T-helper 2 cell (primary cell): ENCODE results near the gene BBS1.
"Not testable (repeated sequence)": the region's sequence is repeated elsewhere in the genome, so short reads cannot be mapped to it uniquely, and the experiment has no call there.

ENCODE experiments used
- DNase-seq, 5 experiments: peaks; one replicate each; pipeline versions ENCODE4 v3.0.0 to v3.0.0-alpha.2; 2012 to 2022

BBS1 gene

GRCh38 chr11:66529069-66529468 is 18.6 kb downstream of the BBS1 start:
- DNase-seq = no peak

- DNase-seq = no peak
Observed at GRCh38 chr11:66529655-66530054, 19.2 kb downstream of the BBS1 start.

GRCh38 chr11:66530927-66531709 is 20.7 kb downstream of the BBS1 start:
- no peak for DNase-seq

GRCh38 chr11:66531841-66532240 is 21.4 kb downstream of the BBS1 start:
- no peak for DNase-seq

- no peak for DNase-seq
Observed at GRCh38 chr11:66532784-66533183, 22.3 kb downstream of the BBS1 start.

DNA sequence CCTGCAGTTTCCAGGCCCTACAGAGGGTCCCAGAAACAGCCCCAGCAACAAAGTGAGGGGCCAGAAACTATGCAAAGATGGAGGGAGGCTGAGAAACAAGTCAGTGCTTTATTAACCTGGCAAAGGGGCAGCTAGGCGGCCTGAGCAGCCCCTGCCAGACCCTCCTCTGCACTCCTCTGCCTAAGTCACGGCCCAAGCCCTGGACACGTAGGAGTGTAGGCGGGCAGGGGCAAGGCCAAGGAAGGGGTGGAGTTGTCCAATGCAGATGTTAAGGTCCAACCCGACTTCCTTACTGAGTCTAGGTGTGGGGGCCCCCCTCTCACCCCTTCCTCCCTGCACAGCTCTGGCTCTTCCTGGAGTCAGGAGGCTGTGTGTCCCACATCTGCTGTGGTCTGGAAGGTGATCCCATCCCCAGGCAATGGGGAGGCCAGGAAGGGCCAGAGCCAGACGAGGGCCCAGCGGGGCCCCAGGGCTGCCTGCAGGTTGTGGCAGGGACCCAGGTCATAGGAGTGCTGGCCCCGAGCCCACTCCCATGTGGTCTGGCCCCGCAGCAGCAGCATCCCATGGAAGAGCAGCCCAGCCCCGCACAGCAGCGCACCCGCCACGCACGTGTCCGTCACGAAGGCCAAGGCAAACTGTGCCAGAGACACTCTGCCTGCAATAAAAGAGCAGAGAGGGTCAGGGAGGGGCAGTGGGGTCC is 28.9 kb downstream of the BBS1 start:
- DNase-seq = no peak

GRCh38 chr11:66539870-66540213 is 29.4 kb downstream of the BBS1 start:
- no peak for DNase-seq

DNA sequence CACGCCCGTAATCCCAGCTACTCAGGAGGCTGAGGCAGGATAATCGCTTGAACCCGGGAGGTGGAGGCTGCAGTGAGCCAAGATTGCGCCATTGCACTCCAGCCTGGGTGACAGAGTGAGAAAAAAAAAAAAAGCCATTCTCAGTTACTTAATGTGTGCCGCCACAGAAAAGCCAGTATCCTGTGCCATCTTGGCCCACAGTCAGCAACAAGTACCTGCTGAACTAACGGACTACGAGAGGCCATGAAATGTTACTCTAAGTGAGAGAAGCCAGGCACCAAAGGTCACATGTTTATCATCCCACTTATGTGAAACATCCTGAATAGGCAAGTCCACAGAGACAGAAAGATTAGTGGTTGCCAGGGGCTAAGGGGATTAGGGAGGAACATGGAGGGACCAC is 30.2 kb downstream of the BBS1 start:
- not testable (repeated sequence) for DNase-seq

GRCh38 chr11:66541892-66542291 is 31.5 kb downstream of the BBS1 start:
- DNase-seq = no peak

- DNase-seq = no peak
Observed at GRCh38 chr11:66542362-66542761, 31.9 kb downstream of the BBS1 start.

DNA sequence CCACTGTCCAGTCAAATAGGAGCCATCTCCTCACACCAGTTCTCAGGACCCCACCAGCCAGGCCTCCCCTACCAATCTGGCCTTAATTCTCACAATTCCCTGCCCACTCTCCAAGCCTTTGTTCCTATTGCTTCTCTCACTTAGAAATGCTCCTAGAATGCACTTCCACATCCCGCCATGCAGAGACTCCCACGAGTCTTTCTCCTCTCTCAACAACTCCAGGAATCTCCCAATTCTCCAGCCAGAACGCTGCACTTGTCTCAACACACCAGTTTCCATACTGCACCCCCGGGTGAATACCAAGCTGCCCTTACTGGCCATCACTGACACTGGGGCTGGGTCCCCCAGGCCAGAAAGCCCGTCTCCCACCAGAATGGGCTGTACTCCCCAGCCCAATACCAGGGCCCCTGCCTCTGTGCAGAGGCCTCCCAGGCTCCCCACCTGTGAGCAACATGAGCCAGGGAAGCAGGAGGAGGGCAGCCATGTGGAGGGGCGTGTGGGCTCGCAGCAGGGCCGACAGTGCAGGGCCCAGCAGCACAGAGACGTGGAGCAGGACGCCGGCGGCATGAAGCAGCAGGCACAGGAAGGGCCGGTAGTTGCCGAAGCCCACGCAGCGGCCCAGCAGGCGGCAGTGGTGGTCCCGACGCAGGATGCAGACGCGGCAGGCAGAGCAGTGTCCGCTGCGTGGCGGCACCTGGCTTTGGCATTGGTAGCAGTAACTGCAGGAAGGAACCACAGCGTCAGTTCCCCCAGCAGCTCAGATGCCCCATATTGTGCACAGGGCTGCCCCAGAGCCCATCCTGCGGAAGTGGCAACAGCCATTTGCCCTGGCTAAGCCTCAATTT is 33.0 kb downstream of the BBS1 start:
- DNase-seq = peak in 3 of 5 experiments; percentile 48 to 88 (median 77)

DNA sequence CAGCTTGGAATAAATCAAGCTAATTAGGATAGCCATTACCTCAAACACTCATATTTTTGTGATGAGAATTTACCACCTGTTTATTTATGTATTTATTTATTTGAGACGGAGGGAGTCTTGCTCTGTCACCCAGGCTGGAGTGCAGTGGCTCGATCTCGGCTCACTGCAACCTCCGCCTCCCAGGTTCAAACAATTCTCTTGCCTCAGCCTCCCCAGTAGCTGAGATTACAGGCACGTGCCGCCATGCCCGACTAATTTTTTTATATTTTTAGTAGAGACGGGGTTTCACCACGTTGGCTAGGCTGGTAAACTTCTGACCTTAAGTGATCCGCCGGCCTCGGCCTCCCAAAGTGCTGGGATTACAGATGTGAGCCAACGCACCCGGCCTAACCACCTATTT is 34.5 kb downstream of the BBS1 start:
- DNase-seq = not testable (repeated sequence)

DNA sequence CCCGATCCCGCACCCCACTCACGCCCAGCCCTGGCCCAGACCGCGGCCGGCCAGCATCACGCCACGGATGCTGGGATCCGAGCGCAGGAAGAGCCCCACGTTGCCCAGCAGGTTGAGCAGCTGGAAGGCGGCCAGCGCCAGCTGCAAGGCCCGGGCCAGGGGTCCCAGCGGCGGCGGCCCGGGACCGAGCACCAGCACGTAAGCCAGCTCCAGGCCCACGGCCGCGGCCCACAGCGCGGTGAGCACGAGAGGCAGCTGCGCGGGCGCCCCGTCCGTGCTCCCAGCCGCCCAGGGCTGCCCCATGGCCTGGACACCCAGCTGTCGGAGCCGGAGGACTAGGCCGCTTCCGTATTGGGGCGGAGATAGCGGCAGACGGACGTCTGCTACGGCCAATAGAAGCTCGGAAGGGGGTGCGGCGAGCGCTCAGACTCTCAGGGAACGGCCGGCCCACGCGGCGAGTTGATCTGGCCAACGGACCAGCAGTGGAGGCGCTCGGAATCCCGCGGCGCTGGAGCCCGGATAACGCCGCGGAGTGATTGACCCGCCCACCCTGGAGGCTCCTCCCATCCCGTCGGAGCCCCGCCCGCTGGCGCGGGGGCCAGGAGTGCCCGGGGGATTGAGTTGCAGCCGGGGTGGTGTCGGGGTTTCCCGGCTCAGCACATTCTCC is 35.4 kb downstream of the BBS1 start, which contains the start of gene ZDHHC24:
TSS of gene ZDHHC24 (minus strand) at position 348 of the 667 bp plus-strand sequence. CDS start at position 303, 45 bp downstream.
- peak; percentile 79 to 92 (median 79) for DNase-seq

GRCh38 chr11:66546368-66546965 is 36.0 kb downstream of the BBS1 start, which contains the start of gene ACTN3:
TSS of gene ACTN3 (plus strand) at chr11:66546903. CDS start at chr11:66546938, 35 bp downstream.
- DNase-seq = peak in 1 of 5 experiments; percentile 18

DNA sequence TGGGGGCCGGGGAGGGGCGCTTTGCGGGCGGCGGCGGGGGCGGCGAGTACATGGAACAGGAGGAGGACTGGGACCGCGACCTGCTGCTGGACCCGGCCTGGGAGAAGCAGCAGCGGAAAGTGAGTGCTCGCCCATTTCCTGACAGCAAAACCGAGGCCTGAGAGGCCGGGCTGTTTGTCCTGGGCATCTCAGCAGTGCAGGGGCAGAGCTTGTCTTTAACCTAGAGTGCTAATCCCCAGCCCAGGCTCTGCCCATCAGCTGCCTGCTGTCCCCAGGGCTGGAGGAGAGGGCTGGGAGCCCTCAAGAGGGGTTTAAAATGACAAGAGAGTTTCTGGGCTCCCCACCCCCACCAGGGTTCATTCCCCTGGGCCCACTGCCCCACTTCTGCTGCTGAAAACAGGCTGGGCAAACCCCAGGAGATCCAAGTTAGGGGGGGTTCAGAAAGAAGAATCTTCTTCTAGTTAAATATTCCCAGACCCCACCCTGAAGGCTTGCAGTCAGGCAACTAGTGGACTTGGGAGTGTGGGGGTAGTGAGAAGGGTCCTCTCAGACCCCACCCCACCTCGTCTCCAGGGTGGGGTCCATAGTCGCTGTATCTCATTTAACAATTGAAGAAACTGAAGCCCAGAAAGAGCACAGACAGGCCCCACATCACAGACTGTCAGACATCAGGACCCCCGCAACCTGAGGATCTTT is 36.7 kb downstream of the BBS1 start:
- no peak for DNase-seq

DNA sequence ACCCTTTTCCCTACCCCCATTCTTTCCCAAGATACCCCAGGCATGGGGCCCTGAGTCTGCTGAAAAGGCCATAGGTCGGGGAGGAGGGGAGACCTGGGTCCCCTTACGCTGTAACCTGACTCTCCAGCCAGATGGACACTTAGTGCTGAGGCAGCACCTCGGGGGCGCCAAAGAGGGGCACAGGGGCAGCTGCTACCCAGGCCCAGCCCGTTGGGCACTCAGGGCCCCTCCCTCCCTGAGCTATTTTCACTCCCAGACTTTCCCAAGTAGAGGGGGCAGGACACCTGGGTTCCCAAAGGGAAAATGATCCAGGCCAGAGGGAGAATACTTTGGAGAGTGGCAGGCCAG is 37.2 kb downstream of the BBS1 start:
- DNase-seq = no peak

DNA sequence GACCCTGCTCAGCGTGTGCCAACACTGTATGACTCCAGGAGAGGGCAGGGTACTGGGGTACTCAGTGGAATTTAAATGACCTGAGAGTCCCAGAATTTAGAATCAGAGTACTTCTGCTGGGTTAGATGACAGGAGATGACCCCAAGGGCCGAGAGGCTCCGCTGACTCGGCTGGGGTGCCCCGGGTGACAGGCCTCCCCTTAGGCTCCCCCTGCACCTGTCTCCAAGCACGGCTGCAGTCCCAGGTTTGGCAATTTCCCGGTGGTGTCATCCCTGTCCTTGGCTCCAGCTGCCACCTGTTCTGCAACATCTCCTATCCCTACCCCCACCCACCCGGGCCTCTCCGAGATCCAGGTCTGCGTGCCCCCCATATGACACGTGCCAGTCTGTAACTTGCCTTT is 37.6 kb downstream of the BBS1 start:
- no peak for DNase-seq

DNA sequence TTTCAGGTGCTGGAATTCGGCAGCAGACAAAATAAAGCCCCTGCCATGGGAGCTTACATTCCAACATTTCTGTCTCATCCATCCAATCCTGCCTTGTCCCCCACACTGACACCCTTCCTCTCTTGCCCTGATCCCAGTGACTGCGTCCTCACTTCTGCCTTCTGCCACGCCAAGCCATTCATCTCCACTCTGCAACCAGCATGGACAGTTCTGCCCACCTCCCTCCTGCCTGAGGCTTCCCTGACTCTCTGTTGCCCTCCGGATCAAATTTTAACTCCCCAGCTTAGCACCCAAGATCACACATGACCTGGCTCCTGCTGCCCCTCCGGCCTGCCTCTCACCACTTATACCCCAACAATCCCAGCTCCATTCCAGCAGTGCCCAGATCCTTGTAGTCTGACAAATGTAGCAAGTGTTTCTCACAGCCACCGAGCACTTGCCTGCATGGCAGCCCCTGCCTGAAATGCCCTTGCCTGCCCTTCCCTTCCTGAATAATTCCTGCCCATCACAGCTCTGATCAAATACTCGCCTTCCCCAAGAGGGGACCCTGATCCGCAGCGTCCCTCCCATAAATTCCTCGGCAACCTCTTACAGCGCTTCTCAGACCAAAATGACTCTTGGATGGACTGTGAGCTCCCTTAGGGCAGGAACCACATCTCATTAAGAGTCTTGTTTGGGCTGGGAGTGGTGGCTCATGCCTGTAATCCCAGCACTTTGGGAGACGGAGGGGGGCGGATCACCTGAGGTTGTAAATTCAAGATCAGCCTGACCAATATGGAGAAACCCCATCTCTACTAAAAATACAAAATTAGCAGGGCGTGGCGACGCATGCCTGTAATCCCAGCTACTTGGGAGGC is 38.6 kb downstream of the BBS1 start:
- DNase-seq = no peak

GRCh38 chr11:66549696-66550095 is 39.3 kb downstream of the BBS1 start:
- no peak for DNase-seq

DNA sequence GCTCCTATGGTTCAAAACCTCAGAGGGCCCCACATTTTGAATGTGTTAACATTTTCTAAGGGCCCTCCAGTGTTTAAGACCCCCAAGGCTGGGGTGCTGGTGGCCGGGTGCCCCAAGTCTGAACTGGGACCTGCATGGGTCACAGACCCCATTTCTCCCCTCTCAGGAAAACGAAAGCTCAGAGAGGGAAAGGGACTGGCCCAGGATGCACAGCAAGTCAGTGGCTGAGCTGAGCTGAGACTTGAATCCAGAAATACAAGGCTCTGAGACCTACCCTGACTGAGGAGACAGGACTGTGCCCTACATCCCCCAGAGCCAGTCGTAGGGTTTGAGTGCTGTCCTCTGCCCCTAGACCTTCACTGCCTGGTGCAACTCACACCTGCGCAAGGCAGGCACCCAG is 40.5 kb downstream of the BBS1 start:
- no peak for DNase-seq

DNA sequence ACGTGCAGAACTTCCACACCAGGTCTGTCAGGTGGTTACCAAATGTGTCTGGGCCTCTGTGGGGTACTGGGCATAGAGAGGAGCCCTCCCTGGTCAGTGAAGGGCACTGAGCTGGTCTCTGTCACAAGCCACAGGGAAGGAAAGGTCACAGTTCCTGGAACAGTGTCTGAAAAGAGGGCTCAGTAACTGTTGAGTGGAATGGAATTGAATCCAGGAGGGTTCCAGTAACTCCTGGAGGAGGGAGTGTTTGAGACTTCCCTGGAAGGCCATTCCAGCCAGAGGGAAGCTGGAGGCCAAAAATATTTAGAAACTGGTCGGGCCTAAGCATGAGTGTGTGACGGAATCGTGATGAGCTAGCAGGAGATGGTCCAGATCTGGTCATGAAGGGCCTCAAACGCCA is 44.2 kb downstream of the BBS1 start:
- DNase-seq = no peak
